ENCODE results near the gene TUG1.

GRCh38 chr22:30982512-30982911 is 13.4 kb downstream of the TUG1 start:
- TF ChIP-seq CTCF (IDR thresholded peaks at IDR 0.05) (no peak), POLR2A (IDR thresholded peaks at IDR 0.05) (no peak)

Measured in tibial nerve (tissue), 3 donors.